ENCODE measurements around the gene GALNT15. TPM values are rescaled to one million over a fixed set of nuclear protein-coding genes. Genes with fewer than 3 reads are reported as not detected.

GALNT15 gene
- total RNA-seq, 3 donors from 2014 or later: 5.5 to 47.0 (median 12.5) TPM

- H3K9me3 ChIP-seq: no peaks in the 10 kb centered on the region
- ATAC-seq (no peak), DNase-seq (no peak)
- H3K36me3 ChIP-seq (ENCODE audit: low read depth): no peaks in the 10 kb centered on the region
- H3K4me3 ChIP-seq: no peak overlapping the region
- TF ChIP-seq CTCF (IDR thresholded peaks at IDR 0.05): no peak
- H3K4me1 ChIP-seq (ENCODE audit: low read depth): no peaks in the 10 kb centered on the region
- intact Hi-C loops (cut with DNase I, micrococcal nuclease): no loop called here
Observed at GRCh38 chr3:16214366-16214765, 39.9 kb downstream of the GALNT15 start.

GRCh38 chr3:16216373-16216935 lies 42.0 kb downstream of the GALNT15 start:
- ATAC-seq: no peak
- Histone ChIP-seq H3K4me1 (ENCODE audit: low read depth) (no peaks in the 10 kb centered on the region), H3K36me3 (ENCODE audit: low read depth) (no peaks in the 10 kb centered on the region), H3K4me3 (no peak overlapping the region), H3K9me3 (no peaks in the 10 kb centered on the region)
- no peak for DNase-seq
- no peak for TF ChIP-seq CTCF (IDR thresholded peaks at IDR 0.05)
- intact Hi-C loops (cut with DNase I, micrococcal nuclease): no loop called here

GRCh38 chr3:16219777-16220176 lies 45.3 kb downstream of the GALNT15 start:
- intact Hi-C loops (cut with DNase I, micrococcal nuclease): no loop called here
- TF ChIP-seq CTCF (IDR thresholded peaks at IDR 0.05): no peak
- ATAC-seq: no peak

DNA sequence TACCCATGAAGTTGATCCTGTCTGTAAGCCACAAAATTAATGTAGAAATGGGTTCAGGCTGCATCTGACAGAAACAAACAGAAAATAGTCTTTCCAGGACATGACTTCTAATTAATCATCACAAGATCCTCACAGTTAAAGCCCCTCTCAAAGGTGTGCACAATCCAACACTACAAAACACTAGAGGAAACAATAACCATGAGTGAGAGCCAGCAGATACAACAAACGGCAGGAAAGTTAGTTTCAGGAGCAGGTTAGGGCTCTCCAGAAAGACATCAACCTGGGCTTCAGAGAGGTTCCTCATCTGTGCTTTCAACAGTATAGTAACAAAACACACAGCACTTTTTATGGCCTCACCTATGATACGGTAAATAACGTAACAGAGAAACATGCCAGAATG lies 47.5 kb downstream of the GALNT15 start:
- no peaks in the 10 kb centered on the region for H3K36me3 ChIP-seq (ENCODE audit: low read depth)
- H3K9me3 ChIP-seq: no peaks in the 10 kb centered on the region
- H3K4me3 ChIP-seq: no peak overlapping the region
- ATAC-seq (no peak), DNase-seq (no peak)
- H3K4me1 ChIP-seq (ENCODE audit: low read depth): no peaks in the 10 kb centered on the region
- intact Hi-C loops (cut with DNase I, micrococcal nuclease): no loop called here
- no peak for TF ChIP-seq CTCF (IDR thresholded peaks at IDR 0.05)

More at GRCh38 chr3:16219777-16220176, 45.3 kb downstream of the GALNT15 start:
- Histone ChIP-seq H3K36me3 (ENCODE audit: low read depth) (no peaks in the 10 kb centered on the region), H3K4me3 (no peak overlapping the region), H3K4me1 (ENCODE audit: low read depth) (no peaks in the 10 kb centered on the region), H3K9me3 (no peaks in the 10 kb centered on the region)
- no peak for DNase-seq

DNA sequence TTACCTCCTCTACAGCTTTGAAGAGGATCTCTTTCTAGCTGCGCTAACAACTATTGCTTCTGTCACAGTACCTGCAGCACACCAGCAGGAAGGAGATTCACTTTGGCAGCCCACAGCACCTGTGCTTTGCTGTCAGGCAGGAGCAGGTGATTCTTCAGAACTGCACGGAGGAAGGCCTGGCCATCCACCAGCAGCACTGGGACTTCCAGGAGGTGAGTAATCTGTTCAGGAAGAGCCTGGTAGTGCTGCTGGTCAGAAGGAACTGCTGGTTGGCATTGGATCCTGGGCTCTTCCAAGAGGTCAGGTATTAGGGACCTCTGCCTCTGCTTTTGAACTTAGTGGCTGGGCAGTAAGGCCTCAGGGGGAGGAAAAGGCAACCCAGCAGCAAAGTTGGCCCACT lies 48.1 kb downstream of the GALNT15 start:
- no peak for TF ChIP-seq CTCF (IDR thresholded peaks at IDR 0.05)
- ATAC-seq (no peak), DNase-seq (no peak)
- Histone ChIP-seq H3K4me3 (no peak overlapping the region), H3K9me3 (no peaks in the 10 kb centered on the region), H3K4me1 (ENCODE audit: low read depth) (no peaks in the 10 kb centered on the region), H3K36me3 (ENCODE audit: low read depth) (no peaks in the 10 kb centered on the region)
- intact Hi-C loops (cut with DNase I, micrococcal nuclease): no loop called here

DNA sequence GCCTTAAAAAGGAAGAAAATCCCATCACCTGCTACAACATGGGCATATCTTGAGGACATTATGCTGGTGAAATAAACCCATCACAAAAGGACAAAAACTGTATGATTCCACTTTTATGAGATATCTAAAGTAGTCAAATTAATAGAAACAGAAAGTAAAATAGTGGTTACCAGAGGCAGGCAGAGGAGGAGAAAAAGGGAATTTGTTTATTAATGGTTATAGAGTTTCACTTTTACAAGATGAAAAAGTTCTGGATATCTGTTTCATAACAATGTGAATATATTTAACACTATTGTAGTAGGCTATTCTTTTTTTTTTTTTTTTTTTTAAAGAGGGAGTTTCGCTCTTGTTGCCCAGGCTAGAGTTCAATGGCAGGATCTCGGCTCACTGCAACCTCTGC lies 49.8 kb downstream of the GALNT15 start:
- no peaks in the 10 kb centered on the region for H3K4me1 ChIP-seq (ENCODE audit: low read depth)
- no peak overlapping the region for H3K4me3 ChIP-seq
- no peaks in the 10 kb centered on the region for H3K9me3 ChIP-seq
- intact Hi-C loops (cut with DNase I, micrococcal nuclease): no loop called here
- DNase-seq (no peak), ATAC-seq (no peak)
- H3K36me3 ChIP-seq (ENCODE audit: low read depth): no peaks in the 10 kb centered on the region
- TF ChIP-seq CTCF (IDR thresholded peaks at IDR 0.05): no peak

All from mucosa of descending colon (tissue), 3 donors.